HepG2 (cell line): Measurements from ENCODE around the gene HECTD4. TPM values are rescaled to one million over a fixed set of nuclear protein-coding genes. Genes with fewer than 3 reads are reported as not detected.

ENCODE experiments used
- FOXK1 ChIP-seq: sonication (generic); formaldehyde crosslinking; IDR thresholded peaks from 2 replicates; pipeline ENCODE4 v1.4.0; 2020; ENCODE audit warnings: low read depth, missing genetic modification reagents, borderline replicate concordance
- HOXA3 ChIP-seq: sonication (generic); formaldehyde crosslinking; IDR thresholded peaks from 2 replicates; pipeline ENCODE4 v1.5.0; 2020; ENCODE audit warnings: missing genetic modification reagents
- LBX2 ChIP-seq: sonication (generic); formaldehyde crosslinking; IDR thresholded peaks from 2 replicates; pipeline ENCODE4 v1.5.0; 2020; ENCODE audit warnings: missing genetic modification reagents, mild to moderate bottlenecking, borderline replicate concordance
- MXD4 ChIP-seq: IDR thresholded peaks from 2 replicates; pipeline ENCODE4 v1.6.1; 2016; ENCODE audit warnings: mild to moderate bottlenecking, missing biosample characterization, missing genetic modification reagents
- POGZ ChIP-seq: sonication (generic); formaldehyde crosslinking; IDR thresholded peaks from 2 replicates; pipeline ENCODE4 v1.4.0; 2020; ENCODE audit warnings: mild to moderate bottlenecking, missing genetic modification reagents
- SP140L ChIP-seq: sonication (generic); formaldehyde crosslinking; IDR thresholded peaks from 2 replicates; pipeline ENCODE4 v1.4.0; 2020; ENCODE audit warnings: missing genetic modification reagents, borderline replicate concordance
- ZKSCAN8 ChIP-seq: IDR thresholded peaks from 2 replicates; pipeline ENCODE4 v1.6.1; 2016; ENCODE audit warnings: borderline replicate concordance, missing genetic modification reagents, missing compliant biosample characterization
- ZNF605 ChIP-seq: sonication (generic); formaldehyde crosslinking; IDR thresholded peaks from 2 replicates; pipeline ENCODE4 v1.8.0; 2022; ENCODE audit warnings: mild to moderate bottlenecking, missing genetic modification reagents
- ZNF670 ChIP-seq: sonication (generic); formaldehyde crosslinking; IDR thresholded peaks from 2 replicates; pipeline ENCODE4 v1.8.0; 2022; ENCODE audit warnings: mild to moderate bottlenecking, missing genetic modification reagents, borderline replicate concordance
- ZNF761 ChIP-seq: sonication (generic); formaldehyde crosslinking; conservative IDR thresholded peaks from 2 replicates; pipeline ENCODE4 v1.4.0; 2020; ENCODE audit warnings: mild to moderate bottlenecking, missing genetic modification reagents
- polyA plus RNA-seq, 8 experiments: library from polyadenylated mRNA; depleted of rRNA in 3 of 8; stranded (reverse) in 7 of 8; unstranded in 1 of 8; fragments of >200 nt; fragmentation: Illumina TruSeq in 4 of 8; extraction: Trizol in 4 of 8; gene quantifications; 2 replicates each; pipeline versions ENCODE4 v1.2.1 to v1.2.3, GENCODE V29; 2011 to 2016; ENCODE audit warnings: low read depth in 4 of 8, missing spikeins in 1 of 8, mixed read lengths in 1 of 8; ENCODE audit not compliant: insufficient read depth in 1 of 8
- total RNA-seq, 5 experiments: library from RNA; depleted of rRNA; stranded (reverse); fragments of >200 nt; fragmentation: Illumina TruSeq; extraction: Trizol; gene quantifications; 2 replicates each; pipeline ENCODE4 v1.2.3, GENCODE V29; 2016; ENCODE audit warnings: low read depth in 1 of 5
- TF ChIP-seq, protein P1 (sequence below): sonication (generic); formaldehyde crosslinking; IDR thresholded peaks from 2 replicates; pipeline ENCODE4 v1.5.0; 2020; ENCODE audit warnings: mild to moderate bottlenecking, missing genetic modification reagents
- TF ChIP-seq, protein P2 (sequence below): sonication (generic); formaldehyde crosslinking; IDR thresholded peaks from one replicate; pipeline ENCODE4 v1.5.1; 2020; ENCODE audit warnings: mild to moderate bottlenecking, missing genetic modification reagents; ENCODE audit errors: not compliant biosample characterization
- TF ChIP-seq, protein P3 (sequence below): IDR thresholded peaks from 2 replicates; pipeline ENCODE4 v1.6.1; 2016; ENCODE audit warnings: missing compliant biosample characterization, missing genetic modification reagents, borderline replicate concordance
- TF ChIP-seq, protein P4 (sequence below): sonication (generic); formaldehyde crosslinking; IDR thresholded peaks from 2 replicates; pipeline ENCODE4 v1.4.0; 2020; ENCODE audit warnings: missing genetic modification reagents

HECTD4 gene
- total and polyA plus RNA-seq, 2 of the 13 experiments (the other 11 are each of a cell fraction or from before 2014, with no cell fraction given) = 9.0 to 11.4 TPM

DNA sequence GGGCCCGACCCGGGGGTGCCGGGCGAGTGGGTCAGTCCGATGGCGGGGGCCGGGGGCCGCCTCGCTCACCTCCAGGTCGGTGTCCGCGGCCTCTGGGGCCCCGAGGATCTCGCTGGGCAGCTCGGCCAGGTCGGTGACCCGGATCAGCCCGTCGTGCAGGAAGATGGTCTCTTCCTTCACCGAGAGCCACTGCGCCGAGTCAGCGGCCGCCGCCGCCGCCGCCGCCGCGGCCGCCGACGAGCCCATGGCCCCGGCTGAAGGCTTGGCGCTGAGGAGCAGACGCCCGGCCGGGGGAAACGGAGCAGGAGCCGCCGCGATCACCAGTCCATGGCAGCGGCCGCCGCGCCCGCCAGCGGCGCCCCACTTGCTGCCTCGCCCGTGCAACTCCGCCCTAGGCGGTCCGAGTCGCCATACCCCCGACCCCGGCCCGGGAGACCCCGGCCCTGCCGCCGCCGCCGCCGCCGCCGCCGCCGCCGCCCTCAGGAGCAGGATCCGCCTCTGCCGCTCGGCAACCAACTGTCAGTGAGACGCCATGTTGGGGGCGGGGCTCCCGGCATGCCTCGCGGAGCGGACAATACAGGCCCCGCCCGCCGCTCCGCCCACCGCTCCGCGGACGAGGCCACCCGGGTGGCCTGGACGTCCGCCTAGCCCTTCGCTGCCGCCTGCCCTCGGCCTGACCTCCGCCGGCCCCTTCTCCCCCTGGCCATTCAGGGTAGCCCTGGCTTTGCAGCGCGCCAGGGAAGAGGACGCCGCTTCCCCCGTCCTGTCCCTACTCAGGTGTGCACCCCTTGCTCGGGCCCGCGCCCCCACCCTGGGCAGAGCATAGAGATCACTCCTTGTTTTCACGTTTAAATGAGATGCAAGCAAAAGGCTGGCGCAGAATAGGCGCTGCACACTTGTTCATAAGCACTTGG, at the start of gene HECTD4 (continued):
- TF ChIP-seq, protein P1, sequence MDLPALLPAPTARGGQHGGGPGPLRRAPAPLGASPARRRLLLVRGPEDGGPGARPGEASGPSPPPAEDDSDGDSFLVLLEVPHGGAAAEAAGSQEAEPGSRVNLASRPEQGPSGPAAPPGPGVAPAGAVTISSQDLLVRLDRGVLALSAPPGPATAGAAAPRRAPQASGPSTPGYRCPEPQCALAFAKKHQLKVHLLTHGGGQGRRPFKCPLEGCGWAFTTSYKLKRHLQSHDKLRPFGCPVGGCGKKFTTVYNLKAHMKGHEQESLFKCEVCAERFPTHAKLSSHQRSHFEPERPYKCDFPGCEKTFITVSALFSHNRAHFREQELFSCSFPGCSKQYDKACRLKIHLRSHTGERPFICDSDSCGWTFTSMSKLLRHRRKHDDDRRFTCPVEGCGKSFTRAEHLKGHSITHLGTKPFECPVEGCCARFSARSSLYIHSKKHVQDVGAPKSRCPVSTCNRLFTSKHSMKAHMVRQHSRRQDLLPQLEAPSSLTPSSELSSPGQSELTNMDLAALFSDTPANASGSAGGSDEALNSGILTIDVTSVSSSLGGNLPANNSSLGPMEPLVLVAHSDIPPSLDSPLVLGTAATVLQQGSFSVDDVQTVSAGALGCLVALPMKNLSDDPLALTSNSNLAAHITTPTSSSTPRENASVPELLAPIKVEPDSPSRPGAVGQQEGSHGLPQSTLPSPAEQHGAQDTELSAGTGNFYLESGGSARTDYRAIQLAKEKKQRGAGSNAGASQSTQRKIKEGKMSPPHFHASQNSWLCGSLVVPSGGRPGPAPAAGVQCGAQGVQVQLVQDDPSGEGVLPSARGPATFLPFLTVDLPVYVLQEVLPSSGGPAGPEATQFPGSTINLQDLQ (CRISPR knock-in tag) = no peak
- TF ChIP-seq, protein P2, sequence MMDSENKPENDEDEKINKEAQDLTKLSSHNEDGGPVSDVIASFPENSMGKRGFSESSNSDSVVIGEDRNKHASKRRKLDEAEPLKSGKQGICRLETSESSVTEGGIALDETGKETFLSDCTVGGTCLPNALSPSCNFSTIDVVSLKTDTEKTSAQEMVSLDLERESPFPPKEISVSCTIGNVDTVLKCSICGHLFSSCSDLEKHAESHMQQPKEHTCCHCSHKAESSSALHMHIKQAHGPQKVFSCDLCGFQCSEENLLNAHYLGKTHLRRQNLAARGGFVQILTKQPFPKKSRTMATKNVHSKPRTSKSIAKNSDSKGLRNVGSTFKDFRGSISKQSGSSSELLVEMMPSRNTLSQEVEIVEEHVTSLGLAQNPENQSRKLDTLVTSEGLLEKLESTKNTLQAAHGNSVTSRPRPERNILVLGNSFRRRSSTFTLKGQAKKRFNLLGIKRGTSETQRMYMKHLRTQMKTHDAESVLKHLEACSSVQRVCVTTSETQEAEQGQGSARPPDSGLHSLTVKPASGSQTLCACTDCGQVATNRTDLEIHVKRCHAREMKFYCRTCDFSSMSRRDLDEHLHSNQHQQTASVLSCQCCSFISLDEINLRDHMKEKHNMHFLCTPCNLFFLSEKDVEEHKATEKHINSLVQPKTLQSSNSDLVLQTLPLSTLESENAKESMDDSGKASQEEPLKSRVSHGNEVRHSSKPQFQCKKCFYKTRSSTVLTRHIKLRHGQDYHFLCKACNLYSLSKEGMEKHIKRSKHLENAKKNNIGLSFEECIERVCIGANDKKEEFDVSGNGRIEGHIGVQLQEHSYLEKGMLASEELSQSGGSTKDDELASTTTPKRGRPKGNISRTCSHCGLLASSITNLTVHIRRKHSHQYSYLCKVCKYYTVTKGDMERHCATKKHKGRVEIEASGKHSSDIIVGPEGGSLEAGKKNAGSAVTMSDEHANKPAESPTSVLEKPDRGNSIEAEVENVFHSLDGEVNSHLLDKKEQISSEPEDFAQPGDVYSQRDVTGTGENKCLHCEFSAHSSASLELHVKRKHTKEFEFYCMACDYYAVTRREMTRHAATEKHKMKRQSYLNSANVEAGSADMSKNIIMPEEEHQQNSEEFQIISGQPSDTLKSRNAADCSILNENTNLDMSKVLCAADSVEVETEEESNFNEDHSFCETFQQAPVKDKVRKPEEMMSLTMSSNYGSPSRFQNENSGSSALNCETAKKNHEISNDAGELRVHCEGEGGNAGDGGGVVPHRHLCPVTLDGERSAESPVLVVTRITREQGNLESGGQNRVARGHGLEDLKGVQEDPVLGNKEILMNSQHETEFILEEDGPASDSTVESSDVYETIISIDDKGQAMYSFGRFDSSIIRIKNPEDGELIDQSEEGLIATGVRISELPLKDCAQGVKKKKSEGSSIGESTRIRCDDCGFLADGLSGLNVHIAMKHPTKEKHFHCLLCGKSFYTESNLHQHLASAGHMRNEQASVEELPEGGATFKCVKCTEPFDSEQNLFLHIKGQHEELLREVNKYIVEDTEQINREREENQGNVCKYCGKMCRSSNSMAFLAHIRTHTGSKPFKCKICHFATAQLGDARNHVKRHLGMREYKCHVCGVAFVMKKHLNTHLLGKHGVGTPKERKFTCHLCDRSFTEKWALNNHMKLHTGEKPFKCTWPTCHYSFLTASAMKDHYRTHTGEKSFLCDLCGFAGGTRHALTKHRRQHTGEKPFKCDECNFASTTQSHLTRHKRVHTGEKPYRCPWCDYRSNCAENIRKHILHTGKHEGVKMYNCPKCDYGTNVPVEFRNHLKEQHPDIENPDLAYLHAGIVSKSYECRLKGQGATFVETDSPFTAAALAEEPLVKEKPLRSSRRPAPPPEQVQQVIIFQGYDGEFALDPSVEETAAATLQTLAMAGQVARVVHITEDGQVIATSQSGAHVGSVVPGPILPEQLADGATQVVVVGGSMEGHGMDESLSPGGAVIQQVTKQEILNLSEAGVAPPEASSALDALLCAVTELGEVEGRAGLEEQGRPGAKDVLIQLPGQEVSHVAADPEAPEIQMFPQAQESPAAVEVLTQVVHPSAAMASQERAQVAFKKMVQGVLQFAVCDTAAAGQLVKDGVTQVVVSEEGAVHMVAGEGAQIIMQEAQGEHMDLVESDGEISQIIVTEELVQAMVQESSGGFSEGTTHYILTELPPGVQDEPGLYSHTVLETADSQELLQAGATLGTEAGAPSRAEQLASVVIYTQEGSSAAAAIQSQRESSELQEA (CRISPR knock-in tag) = peak; percentile 26
- TF ChIP-seq ZNF670 (CRISPR knock-in tag) (no peak; the same call in 1 of the 2 replicates), ZNF605 (CRISPR knock-in tag) (peak; percentile 52; the same call in 1 of the 2 replicates), MXD4 (peak; percentile 74), SP140L (CRISPR knock-in tag) (no peak), POGZ (CRISPR knock-in tag) (peak; percentile 71), LBX2 (CRISPR knock-in tag) (peak; percentile 29; the same call in 1 of the 2 replicates), ZNF761 (CRISPR knock-in tag) (no peak), FOXK1 (CRISPR knock-in tag) (peak; percentile 70; the same call in 1 of the 2 replicates), ZKSCAN8 (CRISPR knock-in tag) (0 out of 2 replicates have a peak, but pooled peaks have one; percentile 18), HOXA3 (CRISPR knock-in tag) (peak; percentile 79; the same call in 1 of the 2 replicates)
- TF ChIP-seq, protein P3, sequence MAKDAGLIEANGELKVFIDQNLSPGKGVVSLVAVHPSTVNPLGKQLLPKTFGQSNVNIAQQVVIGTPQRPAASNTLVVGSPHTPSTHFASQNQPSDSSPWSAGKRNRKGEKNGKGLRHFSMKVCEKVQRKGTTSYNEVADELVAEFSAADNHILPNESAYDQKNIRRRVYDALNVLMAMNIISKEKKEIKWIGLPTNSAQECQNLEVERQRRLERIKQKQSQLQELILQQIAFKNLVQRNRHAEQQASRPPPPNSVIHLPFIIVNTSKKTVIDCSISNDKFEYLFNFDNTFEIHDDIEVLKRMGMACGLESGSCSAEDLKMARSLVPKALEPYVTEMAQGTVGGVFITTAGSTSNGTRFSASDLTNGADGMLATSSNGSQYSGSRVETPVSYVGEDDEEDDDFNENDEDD = 0 out of 2 replicates have a peak, but pooled peaks have one; percentile 35
- TF ChIP-seq, protein P4, sequence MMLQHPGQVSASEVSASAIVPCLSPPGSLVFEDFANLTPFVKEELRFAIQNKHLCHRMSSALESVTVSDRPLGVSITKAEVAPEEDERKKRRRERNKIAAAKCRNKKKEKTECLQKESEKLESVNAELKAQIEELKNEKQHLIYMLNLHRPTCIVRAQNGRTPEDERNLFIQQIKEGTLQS = no peak
